HEK293 (cell line): ENCODE measurements around the gene TINAGL1.
A peak's percentile ranks its signal among the peaks of the same experiment; 100 is the strongest.

Experiments used
- CTCF ChIA-PET: fragments of 350-600 bp; formaldehyde crosslinking; extraction: SDS; loops from one replicate; lab custom pipeline; 2021; ENCODE audit warnings: antibody characterized with exemption; lab: Yijun Ruan, JAX
- POLR2A ChIA-PET: fragments of 300-600 bp; formaldehyde crosslinking; extraction: SDS; loops from one replicate; lab custom pipeline; 2020; ENCODE audit warnings: antibody characterized with exemption, inconsistent platforms; lab: Yijun Ruan, JAX
- H3K27ac ChIP-seq: fragments of 200-500 bp; sonication (Bioruptor generic); 2 replicates; pipeline ENCODE4 v1.5.1; 2014; ENCODE audit warnings: low read depth, low read length, control low read depth, inconsistent platforms; ENCODE audit errors: extremely low read depth
- H3K36me3 ChIP-seq, 2 experiments: fragments of 200-500 bp in 1 of 2; sonication (Bioruptor generic) in 1 of 2; 1 replicate in 1 of 2; 2 replicates in 1 of 2; pipeline ENCODE4 v1.5.1; 2014 to 2017; ENCODE audit warnings: inconsistent platforms in 2 of 2, low read length in 2 of 2; ENCODE audit not compliant: control insufficient read depth in 2 of 2, insufficient read depth in 1 of 2
- H3K4me1 ChIP-seq: fragments of 200-500 bp; sonication (Bioruptor generic); 2 replicates; pipeline ENCODE4 v1.5.1; 2014; ENCODE audit warnings: mild to moderate bottlenecking, low read length, inconsistent platforms; ENCODE audit not compliant: control insufficient read depth, insufficient read depth
- H3K4me3 ChIP-seq: 2 replicates; pipeline ENCODE4 v1.5.1; 2011; ENCODE audit warnings: low read depth, mild to moderate bottlenecking, control low read depth, low read length, moderate library complexity
- H3K9me3 ChIP-seq: fragments of 200-500 bp; sonication (Bioruptor generic); 2 replicates; pipeline ENCODE4 v1.5.1; 2014; ENCODE audit warnings: low read depth, low read length, inconsistent platforms; ENCODE audit not compliant: control insufficient read depth, insufficient read depth
- GLIS1 ChIP-seq: fragments of 450-650 bp; formaldehyde crosslinking; IDR thresholded peaks from 2 replicates; pipeline ENCODE4 v1.5.1; 2016; ENCODE audit warnings: missing biosample characterization, missing genetic modification characterization
- KLF1 ChIP-seq: fragments of 450-650 bp; formaldehyde crosslinking; IDR thresholded peaks from 2 replicates; pipeline ENCODE4 v1.5.1; 2016; ENCODE audit warnings: missing biosample characterization, missing genetic modification characterization
- KLF17 ChIP-seq: fragments of 450-650 bp; formaldehyde crosslinking; IDR thresholded peaks from 2 replicates; pipeline ENCODE4 v1.5.1; 2016; ENCODE audit warnings: missing biosample characterization, missing genetic modification characterization
- PRDM1 ChIP-seq: fragments of 450-650 bp; formaldehyde crosslinking; IDR thresholded peaks from 2 replicates; pipeline ENCODE4; 2016; ENCODE audit warnings: missing biosample characterization, missing genetic modification characterization
- RBAK ChIP-seq: fragments of 450-650 bp; formaldehyde crosslinking; IDR thresholded peaks from 2 replicates; pipeline ENCODE4 v1.5.1; 2016; ENCODE audit warnings: missing biosample characterization, missing genetic modification characterization
- ZFP69B ChIP-seq: fragments of 450-650 bp; formaldehyde crosslinking; IDR thresholded peaks from 2 replicates; pipeline ENCODE4 v1.5.1; 2016; ENCODE audit warnings: missing biosample characterization, missing genetic modification characterization
- ZIC2 ChIP-seq: fragments of 450-650 bp; formaldehyde crosslinking; IDR thresholded peaks from 2 replicates; pipeline ENCODE4 v1.5.1; 2016; ENCODE audit warnings: missing biosample characterization, missing genetic modification characterization
- ZNF2 ChIP-seq: fragments of 450-650 bp; formaldehyde crosslinking; IDR thresholded peaks from 2 replicates; pipeline ENCODE4 v1.5.1; 2016; ENCODE audit warnings: missing biosample characterization, missing genetic modification characterization
- ZNF324 ChIP-seq: fragments of 450-650 bp; formaldehyde crosslinking; IDR thresholded peaks from 2 replicates; pipeline ENCODE4 v1.5.1; 2016; ENCODE audit warnings: missing biosample characterization, missing genetic modification characterization
- ZNF366 ChIP-seq: fragments of 450-650 bp; formaldehyde crosslinking; conservative IDR thresholded peaks from 2 replicates; pipeline ENCODE4 v1.5.1; 2016; ENCODE audit warnings: missing biosample characterization, missing genetic modification characterization
- ZNF398 ChIP-seq: fragments of 450-650 bp; formaldehyde crosslinking; IDR thresholded peaks from 2 replicates; pipeline ENCODE4 v1.5.1; 2017; ENCODE audit warnings: missing biosample characterization, missing genetic modification characterization
- ZNF423 ChIP-seq: fragments of 450-650 bp; formaldehyde crosslinking; IDR thresholded peaks from 2 replicates; pipeline ENCODE4 v1.5.1; 2016; ENCODE audit warnings: missing biosample characterization, missing genetic modification characterization
- ZNF488 ChIP-seq: fragments of 450-650 bp; formaldehyde crosslinking; IDR thresholded peaks from 2 replicates; pipeline ENCODE4 v1.5.1; 2016; ENCODE audit warnings: missing biosample characterization, missing genetic modification characterization
- ZNF529 ChIP-seq: fragments of 450-650 bp; formaldehyde crosslinking; IDR thresholded peaks from 2 replicates; pipeline ENCODE4 v1.5.1; 2017; ENCODE audit warnings: missing genetic modification characterization, missing biosample characterization; ENCODE audit not compliant: insufficient replicate concordance
- ZNF530 ChIP-seq: fragments of 450-650 bp; formaldehyde crosslinking; IDR thresholded peaks from 2 replicates; pipeline ENCODE4 v1.5.1; 2016; ENCODE audit warnings: low read depth, missing biosample characterization, missing genetic modification characterization
- ZNF596 ChIP-seq: fragments of 450-650 bp; IDR thresholded peaks from 2 replicates; pipeline ENCODE4 v1.5.0; 2018; ENCODE audit warnings: missing biosample characterization, mild to moderate bottlenecking, missing genetic modification characterization, moderate library complexity
- ZNF692 ChIP-seq: fragments of 450-650 bp; formaldehyde crosslinking; IDR thresholded peaks from 2 replicates; pipeline ENCODE4 v1.5.1; 2016; ENCODE audit warnings: missing biosample characterization, missing genetic modification characterization
- ZNF701 ChIP-seq: fragments of 450-650 bp; formaldehyde crosslinking; IDR thresholded peaks from 2 replicates; pipeline ENCODE4 v1.5.1; 2016; ENCODE audit warnings: missing biosample characterization, missing genetic modification characterization
- ZNF837 ChIP-seq: fragments of 450-650 bp; formaldehyde crosslinking; IDR thresholded peaks from 2 replicates; pipeline ENCODE4 v1.5.1; 2016; ENCODE audit warnings: missing biosample characterization, missing genetic modification characterization

Gene TINAGL1

GRCh38 chr1:31583995-31584868 is 7.9 kb downstream of the TINAGL1 start:
- POLR2A ChIA-PET, result interaction anchor here (0.6 to 1.2 kb wide), 2 partner anchors 34 to 95 kb away, joined by 4 to 6 read pairs; no protein-coding TSS in a partner anchor
- TF ChIP-seq ZIC2, result peak; percentile 18; the same call in 1 of the 2 replicates
- TF ChIP-seq ZNF324, result no peak
- TF ChIP-seq KLF1, result peak; percentile 38
- peak; percentile 41; the same call in 1 of the 2 replicates for TF ChIP-seq GLIS1 (tag by site-specific recombination)
- 0 out of 2 replicates have a peak, but pooled peaks have one; percentile 15 for TF ChIP-seq PRDM1 (tag by site-specific recombination)
- TF ChIP-seq ZNF530 (tag by site-specific recombination), result peak; percentile 99
- TF ChIP-seq KLF17 (tag by site-specific recombination), result 0 out of 2 replicates have a peak, but pooled peaks have one; percentile 50
- no peak for TF ChIP-seq ZNF692 (tag by site-specific recombination)
- no peak for TF ChIP-seq ZFP69B (tag by site-specific recombination)
- TF ChIP-seq ZNF423 (tag by site-specific recombination), result 0 out of 2 replicates have a peak, but pooled peaks have one; percentile 34
- TF ChIP-seq, all 188 proteins: peak for 7
- Histone ChIP-seq H3K36me3 (no peaks in the 10 kb centered on the region), H3K9me3 (no peaks in the 10 kb centered on the region), H3K27ac (no peak overlapping the region), H3K4me3 (no peak overlapping the region), H3K4me1 (no peaks in the 10 kb centered on the region)
- CTCF ChIA-PET, result interaction anchor here (0.7 to 2.7 kb wide), 3 partner anchors 9 to 20 kb away, joined by 3 to 13 read pairs (median 12); no protein-coding TSS in a partner anchor

GRCh38 chr1:31584869-31585735 is 8.8 kb downstream of the TINAGL1 start:
- Histone ChIP-seq H3K27ac (no peak overlapping the region), H3K4me3 (no peak overlapping the region), H3K36me3 (no peaks in the 10 kb centered on the region), H3K9me3 (no peaks in the 10 kb centered on the region), H3K4me1 (no peaks in the 10 kb centered on the region)
- POLR2A ChIA-PET, result interaction anchor here (0.6 kb wide), 1 partner anchor 96 kb away, joined by 6 read pairs; no protein-coding TSS in a partner anchor
- CTCF ChIA-PET, result interaction anchor here (0.7 to 2.7 kb wide), 4 partner anchors 8 to 21 kb away, joined by 3 to 13 read pairs (median 8); no protein-coding TSS in a partner anchor
- TF ChIP-seq ZNF2 (tag by site-specific recombination) (no peak), ZNF366 (tag by site-specific recombination) (no peak)

GRCh38 chr1:31585736-31586365 is 9.5 kb downstream of the TINAGL1 start:
- TF ChIP-seq ZNF701, result no peak
- no peak for TF ChIP-seq ZNF596 (tag by site-specific recombination)
- TF ChIP-seq ZNF837, result no peak
- no peak for TF ChIP-seq RBAK
- no peak for TF ChIP-seq ZNF488 (tag by site-specific recombination)
- TF ChIP-seq ZNF398 (tag by site-specific recombination), result no peak
- no peak for TF ChIP-seq ZNF529 (tag by site-specific recombination)
- TF ChIP-seq, all 188 proteins: peak for 0
- no peaks in the 10 kb centered on the region for H3K9me3 ChIP-seq
- no peaks in the 10 kb centered on the region for H3K36me3 ChIP-seq
- no peaks in the 10 kb centered on the region for H3K4me1 ChIP-seq
- CTCF ChIA-PET, result interaction anchor here (0.7 to 2.7 kb wide), 4 partner anchors 7 to 22 kb away, joined by 3 to 13 read pairs (median 8); no protein-coding TSS in a partner anchor
- H3K27ac ChIP-seq, result no peak overlapping the region
- H3K4me3 ChIP-seq, result no peak overlapping the region
- POLR2A ChIA-PET, result no interaction called here
